KBM-7 (cell line): ENCODE results near the gene TMPRSS13.

ENCODE experiments used
- DNase-seq: peaks from one replicate; pipeline ENCODE4 v3.0.0-alpha.2; 2015
- in situ Hi-C: fragments of 300-500 bp; cut with MboI; formaldehyde crosslinking; loops from 2 replicates; pipeline ENCODE4 v1.14.3; 2020; ENCODE audit warnings: low sequenced_read_pairs, low pct_unique_long_range_greater_than_20kb, mixed read lengths

TMPRSS13 gene

DNA sequence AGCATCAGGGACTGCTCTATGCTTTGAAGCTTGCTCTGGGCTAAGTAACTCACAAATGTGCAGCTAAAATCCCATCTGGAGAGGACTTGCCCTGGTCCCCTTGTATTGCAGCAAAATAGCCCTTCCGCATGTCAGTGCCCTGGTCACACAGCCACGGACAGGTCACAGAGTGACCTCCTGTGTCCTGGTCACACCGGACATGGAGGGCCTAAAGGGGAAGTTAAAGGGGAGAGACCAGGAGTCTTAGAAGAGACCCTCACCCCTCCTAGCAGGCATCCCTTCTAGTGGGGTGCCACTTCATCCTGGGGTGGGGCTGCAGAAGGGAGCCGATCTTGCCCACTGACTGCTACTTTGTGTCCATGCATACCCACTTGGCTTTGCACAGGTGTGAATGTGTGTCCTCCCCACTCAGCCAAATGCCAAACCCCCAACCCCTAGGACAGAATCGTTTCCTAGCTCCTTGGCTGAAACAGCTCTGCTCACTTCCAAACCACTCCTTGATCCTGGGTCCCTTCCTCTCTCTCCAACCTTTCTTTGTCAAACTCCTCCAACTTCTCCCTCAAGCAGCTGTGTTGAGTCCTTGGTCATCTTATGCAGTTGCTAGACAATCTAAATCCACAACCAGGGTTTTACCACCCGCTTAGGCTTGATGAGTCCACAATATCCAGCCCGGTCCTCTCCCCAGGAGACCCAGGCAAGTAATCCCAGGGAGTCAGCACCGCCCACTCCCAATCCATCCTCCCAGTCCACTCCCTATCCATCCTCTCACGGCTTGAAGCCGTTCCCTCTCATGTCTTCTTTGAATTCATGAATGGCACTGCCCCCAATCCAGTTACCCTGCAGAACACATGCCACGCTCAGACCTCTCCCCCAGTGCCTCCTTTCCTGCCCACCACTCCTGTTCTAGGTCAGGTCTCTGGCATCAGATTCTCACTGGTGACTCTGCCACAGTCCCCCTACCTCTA, 49.4 kb downstream of the TMPRSS13 start:
- DNase-seq, result no peak
- in situ Hi-C loops, result no loop called here

GRCh38 chr11:117878939-117879475, 50.2 kb downstream of the TMPRSS13 start:
- no peak for DNase-seq
- in situ Hi-C loops, result no loop called here

GRCh38 chr11:117878314-117878938, 50.8 kb downstream of the TMPRSS13 start:
- no peak for DNase-seq
- in situ Hi-C loops, result no loop called here

DNA sequence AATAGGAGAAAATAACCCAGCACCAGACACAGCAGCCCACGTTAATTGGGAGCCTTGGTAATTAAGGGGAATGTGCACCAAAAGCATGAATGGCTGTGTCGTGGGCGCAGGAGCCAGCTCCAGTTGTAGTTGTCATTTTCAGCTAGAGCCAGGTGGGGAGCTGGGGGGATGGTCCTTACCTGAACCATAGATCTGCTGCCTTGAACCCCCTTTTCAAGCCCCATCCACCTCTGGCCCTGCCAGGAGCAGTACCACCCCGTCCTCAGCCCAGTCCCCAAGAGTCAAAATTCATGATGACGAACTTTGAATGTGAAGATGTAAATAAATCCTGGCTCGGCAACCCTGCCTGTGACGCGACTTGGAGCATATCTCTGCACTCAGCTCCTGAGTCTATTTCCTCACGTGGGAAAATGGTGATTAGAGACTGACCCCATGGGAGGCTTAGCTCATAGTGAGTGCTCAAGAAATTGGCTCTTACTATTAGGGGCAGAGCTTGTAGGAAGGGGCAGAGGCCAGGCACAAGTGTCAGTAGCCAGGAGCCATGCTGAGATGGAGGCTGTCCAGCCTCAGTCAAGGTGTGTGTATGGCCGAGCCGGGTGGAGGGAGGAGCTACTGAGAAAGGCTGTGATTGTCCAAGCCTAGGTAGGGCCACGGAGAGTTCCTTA, 52.0 kb downstream of the TMPRSS13 start:
- in situ Hi-C loops, result no loop called here
- no peak for DNase-seq

DNA sequence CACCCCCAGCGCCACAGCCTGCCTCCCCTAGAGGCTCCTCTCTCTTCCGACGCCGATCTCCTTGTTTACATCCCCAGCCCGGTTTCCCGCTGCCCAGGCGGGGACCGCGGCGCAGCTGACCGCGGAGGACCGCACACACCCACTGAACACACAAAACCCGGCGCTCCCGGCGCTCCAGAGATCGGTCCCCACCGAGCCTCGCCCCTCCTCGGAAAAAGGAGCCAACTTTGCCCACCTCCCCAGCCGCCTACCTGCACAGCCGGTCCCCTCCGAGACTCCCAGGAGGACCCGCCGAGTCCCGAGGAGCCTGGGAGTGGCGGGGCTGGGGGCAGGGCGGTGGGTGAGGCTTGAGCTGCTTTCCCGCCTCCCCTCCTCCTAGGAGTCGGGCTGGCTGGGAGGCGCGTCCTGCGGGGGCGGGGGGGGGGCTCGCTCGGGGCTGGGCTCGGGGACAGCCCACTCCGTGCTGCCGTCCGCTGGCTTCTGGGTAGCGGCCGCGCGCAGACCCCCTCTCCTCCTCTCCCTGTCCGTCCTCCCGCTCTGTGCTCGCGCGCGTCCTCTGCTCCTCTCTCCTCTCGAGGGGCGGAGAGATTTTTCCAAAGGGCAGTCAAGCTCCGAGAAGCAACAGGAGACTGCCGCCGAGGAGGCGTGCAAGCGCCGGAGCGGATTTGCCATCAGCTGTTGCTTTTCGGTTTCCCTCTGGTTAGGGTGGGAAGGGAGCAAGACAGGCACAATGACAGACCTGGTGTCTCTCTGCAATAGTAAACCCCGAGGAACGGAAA, 52.7 kb downstream of the TMPRSS13 start, which contains the start of gene FXYD6:
TSS of gene FXYD6 (minus strand) at position 318 of the 779 bp plus-strand sequence. CDS start 33,882 bp downstream, outside the sequence.
- in situ Hi-C loops, result no loop called here
- DNase-seq, result no peak

GRCh38 chr11:117876059-117876340, 53.2 kb downstream of the TMPRSS13 start:
- DNase-seq, result no peak
- in situ Hi-C loops, result no loop called here

- DNase-seq, result no peak
- in situ Hi-C loops, result no loop called here
These were observed 53.7 kb downstream of the TMPRSS13 start for GRCh38 chr11:117875382-117876058.

GRCh38 chr11:117874910-117875381, 54.3 kb downstream of the TMPRSS13 start:
- DNase-seq, result no peak
- in situ Hi-C loops, result no loop called here

- in situ Hi-C loops, result no loop called here
- no peak for DNase-seq
These were observed 54.8 kb downstream of the TMPRSS13 start for GRCh38 chr11:117874253-117874909.

DNA sequence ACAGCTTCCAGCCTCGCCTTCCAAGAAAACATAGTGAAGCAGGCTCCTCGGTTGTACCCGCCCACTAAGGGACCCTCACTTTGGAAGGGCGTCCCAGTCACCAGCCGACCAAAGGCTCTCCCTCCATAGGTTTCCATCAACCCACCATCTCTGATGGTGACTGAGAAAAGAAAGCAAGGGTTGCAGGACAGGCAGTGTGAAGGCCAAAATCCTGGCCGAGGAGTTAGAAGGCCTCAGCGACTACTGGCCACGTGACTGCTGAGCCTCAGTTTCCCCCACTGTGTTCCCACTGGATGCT, 55.4 kb downstream of the TMPRSS13 start:
- DNase-seq, result no peak
- in situ Hi-C loops, result no loop called here

DNA sequence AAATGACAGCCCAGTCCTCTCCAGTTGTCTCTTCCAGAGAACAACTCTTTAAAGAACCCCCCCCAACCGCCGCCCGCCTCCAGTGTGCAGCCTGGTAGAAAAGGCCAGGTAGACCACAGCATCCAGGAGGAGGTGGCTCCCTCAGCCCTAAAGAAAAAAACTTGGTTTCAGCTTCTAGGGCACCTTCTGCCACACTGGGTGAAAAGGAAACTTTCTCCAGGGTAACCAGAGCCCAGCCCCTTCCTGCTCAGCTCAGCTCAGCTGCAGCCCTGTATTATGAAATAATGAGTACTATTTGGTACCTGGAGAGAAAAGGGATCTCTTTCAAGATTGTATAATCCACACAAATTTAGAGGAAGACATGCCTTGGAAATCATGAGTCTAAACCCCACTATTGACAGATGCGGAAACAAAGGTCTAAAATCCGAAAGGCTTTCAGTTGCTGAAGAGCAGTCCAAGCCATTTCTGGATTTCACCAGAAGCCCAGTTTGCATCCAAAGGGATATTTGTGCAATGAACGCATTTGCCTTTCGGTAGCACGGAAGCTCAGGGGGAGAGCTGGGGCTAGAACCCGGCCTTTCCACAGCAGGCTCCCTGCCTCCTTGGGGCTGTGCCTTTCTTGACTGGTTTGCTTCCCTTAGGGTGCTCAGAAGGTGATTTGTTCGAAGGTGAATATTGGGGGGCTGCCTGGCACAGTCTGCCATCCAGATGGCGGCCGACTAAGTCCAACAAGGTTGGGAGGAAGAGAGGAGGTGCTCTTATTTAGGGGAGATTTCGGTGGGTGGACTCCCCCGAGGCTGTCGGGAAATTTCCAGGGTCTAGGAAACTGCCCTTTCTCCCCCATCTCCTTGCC, 56.0 kb downstream of the TMPRSS13 start:
- DNase-seq, result no peak
- in situ Hi-C loops, result no loop called here

DNA sequence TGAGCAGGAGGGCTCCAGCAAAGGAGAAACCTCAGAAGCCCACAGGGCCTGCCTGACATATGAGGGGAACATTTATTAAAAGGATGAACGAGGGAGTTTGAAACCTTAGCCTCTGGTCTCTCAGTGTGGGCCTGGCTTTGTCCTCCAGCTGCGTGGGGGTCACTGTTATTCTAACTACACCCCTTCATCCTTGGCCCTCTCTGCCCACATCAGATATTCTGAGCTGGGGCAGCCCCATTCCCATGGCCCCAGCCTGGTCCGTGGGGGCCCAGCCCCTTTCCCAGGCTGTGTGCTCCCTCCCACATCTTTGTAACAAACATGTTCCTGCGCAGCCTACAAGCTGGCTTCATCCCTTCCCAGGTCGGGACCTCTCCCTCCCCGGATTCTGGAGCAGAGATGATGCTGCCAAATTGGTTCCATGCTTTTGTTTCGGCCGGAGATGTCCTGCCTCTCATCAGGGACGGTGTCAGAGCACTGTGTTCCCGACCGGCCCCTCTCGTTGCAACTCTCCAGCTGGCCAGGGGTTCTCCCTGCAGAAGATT, 56.7 kb downstream of the TMPRSS13 start:
- in situ Hi-C loops, result no loop called here
- DNase-seq, result no peak

- DNase-seq, result no peak
- in situ Hi-C loops, result no loop called here
These were observed 57.4 kb downstream of the TMPRSS13 start for GRCh38 chr11:117871784-117872183.

DNA sequence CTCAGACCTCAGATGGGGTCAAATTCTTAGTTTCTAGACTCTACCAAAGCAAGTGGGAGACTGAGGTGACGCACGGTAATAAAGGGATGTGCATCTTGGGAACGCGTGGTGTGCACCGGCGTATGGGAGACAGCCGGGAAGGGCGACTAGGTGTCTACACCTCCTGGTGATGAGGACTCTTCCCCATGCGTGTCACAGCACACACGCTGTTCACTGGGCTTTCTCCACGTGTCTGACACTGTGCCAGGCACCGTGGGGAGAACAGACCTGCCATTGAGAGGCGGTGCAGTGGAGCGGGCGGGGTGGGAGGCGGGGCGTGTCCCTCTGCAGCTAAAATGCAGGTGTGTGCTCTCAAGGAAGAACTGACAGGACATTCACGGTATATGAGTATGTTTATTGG, 58.0 kb downstream of the TMPRSS13 start:
- no peak for DNase-seq
- in situ Hi-C loops, result no loop called here

GRCh38 chr11:117870103-117870952, 58.9 kb downstream of the TMPRSS13 start:
- no peak for DNase-seq

DNA sequence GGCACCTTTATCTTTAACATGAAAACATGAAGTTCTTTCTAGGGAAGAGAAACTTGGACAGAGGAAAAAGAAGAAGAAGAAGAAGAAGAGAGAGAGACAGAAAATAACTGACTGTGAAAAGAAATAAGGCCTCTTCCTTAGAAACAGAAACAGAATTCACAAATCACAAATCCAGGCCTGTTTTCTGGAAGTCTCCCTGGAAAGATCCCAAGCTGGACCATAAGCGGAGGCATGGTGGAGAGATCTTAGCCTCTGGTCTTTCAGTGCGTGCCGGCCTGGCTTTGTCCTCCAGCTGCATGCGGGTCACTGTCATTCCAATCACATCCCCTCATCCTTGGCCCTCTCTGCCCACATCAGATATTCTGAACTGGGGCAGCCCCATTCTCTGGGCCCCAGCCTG, 59.6 kb downstream of the TMPRSS13 start:
- in situ Hi-C loops, result no loop called here
- DNase-seq, result no peak

More at GRCh38 chr11:117870103-117870952, 58.9 kb downstream of the TMPRSS13 start:
- in situ Hi-C loops, result no loop called here
